ENCODE results near the gene LRRC32.
"Not testable (repeated sequence)": the region's sequence is repeated elsewhere in the genome, so short reads cannot be mapped to it uniquely, and the experiment has no call there.

LRRC32 gene

GRCh38 chr11:76629116-76629852 is 41.3 kb downstream of the LRRC32 start:
- no peak for DNase-seq (ENCODE audit: low spot score)

- no peak for DNase-seq (ENCODE audit: low spot score)
Measured at GRCh38 chr11:76628408-76628947, 42.1 kb downstream of the LRRC32 start.

DNA sequence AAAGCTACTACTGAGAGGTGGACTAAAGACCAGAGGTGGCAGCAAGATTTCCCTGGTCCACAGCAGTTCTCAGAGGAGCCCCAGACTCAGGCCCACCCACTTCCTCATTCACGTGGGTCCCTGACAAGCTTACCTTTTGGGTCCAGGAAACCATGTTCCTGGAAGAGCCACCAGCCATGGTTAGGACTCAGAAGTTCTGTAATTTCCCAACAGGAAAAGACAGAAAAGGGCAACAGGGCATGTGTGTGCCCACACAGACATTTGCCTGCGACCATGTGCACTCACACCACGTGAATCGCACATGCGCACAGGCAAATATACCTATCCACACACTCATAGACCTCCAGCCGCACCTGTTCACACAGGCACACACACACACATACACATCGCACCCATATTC is 42.9 kb downstream of the LRRC32 start:
- no peak for DNase-seq (ENCODE audit: low spot score)

- DNase-seq (ENCODE audit: low spot score) = peak; percentile 46
Measured at GRCh38 chr11:76626921-76627401, 43.6 kb downstream of the LRRC32 start.

DNA sequence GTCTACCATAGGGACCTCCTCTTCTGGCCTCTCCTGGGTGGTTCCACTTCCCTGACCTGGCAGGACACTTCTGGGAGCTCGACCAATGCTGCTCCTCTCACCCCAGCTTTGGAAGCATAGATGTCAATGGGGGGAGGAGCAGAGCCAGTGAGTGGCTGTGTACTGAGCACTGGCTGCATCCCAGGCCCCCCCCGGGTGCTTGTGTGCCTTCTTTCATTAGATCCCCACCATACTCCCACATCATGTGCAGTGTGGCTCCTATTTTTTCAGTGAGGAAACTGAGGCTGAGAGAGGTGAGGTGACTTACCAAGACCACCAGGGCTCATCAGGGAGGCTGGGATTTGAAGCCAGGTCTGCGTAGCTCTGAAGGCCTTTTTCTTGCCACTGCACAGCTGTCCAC is 44.3 kb downstream of the LRRC32 start:
- DNase-seq (ENCODE audit: low spot score) = no peak

DNA sequence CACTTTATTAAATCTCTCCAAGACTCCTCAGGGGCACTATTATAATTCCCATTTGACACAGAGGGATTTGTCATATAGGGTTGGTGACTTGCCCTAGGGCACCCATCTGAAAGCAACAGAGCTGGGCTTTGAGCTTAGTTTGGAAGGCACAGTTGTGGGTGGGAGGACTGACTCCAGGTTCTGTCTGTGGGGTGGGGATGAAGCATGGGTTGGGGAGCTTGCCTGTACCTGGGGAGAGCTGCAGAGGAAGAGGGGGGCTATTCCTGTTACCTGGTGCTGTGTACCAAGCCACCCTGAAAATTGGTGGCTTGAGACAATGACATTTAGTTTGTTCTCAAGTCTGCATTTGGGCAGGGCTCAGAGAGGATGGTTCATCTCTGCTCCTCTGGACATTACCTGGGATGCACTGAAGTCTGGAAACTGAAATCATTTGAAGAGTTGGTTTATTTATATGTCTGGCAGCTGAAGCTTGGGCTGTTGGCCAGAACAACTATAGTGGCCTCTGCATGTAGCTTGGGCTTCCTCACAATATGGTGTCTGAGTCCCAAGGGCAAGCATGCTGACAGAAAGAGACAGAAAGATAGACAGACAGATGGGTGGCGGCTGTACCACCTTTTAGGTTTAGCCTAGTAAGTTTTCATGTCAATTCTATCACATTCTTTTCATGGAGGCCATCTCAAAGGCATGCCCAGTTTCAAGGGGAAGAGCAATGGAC is 44.9 kb downstream of the LRRC32 start:
- DNase-seq (ENCODE audit: low spot score) = no peak

DNA sequence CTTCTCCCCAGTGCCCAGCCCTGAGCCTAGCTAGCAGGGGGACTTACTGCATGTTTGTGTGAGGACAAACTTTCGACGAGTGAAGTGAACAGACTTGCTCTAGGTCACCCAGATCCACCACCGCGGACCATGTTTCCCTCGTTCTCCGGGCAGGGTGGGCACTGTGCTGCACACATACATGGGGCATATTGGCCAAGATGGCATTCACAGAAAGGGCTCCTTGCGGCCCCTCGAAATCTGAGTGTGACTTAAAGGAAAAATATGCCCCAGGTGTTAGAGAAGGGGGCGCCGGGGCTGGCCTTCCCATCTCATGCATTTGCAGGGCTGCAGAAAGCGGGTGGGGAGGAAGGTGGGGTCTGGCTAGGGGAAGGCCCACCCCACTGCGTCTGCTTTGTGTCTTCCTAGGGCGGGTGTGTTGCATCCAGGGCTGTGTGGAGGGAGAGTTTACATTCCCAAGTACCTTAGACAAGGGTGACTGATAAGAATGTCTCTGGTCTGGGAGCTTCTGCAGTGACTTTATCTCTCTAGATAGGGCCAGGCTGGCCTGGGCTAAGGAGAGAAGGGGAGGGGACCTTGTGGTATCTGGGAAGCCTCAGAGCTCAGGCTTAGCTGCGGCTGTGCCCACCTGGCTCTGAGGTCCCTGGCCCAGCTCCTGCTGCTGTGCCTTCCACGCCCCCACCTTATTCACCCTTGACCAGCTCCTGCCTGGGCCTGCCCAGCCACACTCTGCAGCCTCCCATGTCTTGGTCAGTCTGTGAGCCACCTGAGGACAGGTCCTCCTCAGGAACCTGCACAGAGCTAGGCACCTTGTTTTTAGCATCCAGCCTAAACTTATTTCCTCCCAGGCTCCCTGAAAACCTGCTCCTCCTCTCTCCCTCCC is 45.8 kb downstream of the LRRC32 start:
- no peak for DNase-seq (ENCODE audit: low spot score)

- no peak for DNase-seq (ENCODE audit: low spot score)
Measured at GRCh38 chr11:76623884-76624419, 46.6 kb downstream of the LRRC32 start.

- DNase-seq (ENCODE audit: low spot score) = peak; percentile 58
Measured at GRCh38 chr11:76623171-76623883, 47.2 kb downstream of the LRRC32 start.

DNA sequence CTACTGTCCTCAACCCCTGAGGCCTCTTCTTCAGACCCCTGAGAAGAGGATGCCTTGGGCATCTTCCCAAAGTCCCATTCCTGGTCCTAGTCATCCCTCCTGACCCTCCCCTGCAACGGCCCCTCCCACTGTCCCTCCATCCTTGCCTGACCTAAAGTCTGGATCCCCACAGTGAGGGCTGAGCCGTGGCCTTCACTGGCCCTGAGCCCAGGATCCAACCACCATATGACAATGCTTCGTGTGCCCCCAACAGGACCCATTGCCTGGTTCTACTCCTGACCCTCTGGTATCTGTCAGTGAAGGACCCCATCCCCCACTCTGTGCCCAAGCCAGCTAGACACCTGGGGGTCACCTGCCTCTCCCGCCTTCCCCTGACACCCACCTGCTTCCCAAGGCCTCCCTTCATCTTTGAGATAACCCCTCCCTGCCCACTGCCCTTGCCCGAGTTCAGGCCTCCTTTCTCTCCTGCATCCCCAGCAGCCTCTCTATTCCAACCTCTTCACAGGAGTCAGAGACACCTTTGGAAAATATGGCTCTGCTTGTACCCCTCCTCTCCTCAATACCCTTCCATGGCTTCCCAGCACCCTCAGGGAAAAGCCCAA is 48.0 kb downstream of the LRRC32 start:
- DNase-seq (ENCODE audit: low spot score) = no peak

- DNase-seq (ENCODE audit: low spot score) = no peak
Measured at GRCh38 chr11:76621868-76622267, 48.7 kb downstream of the LRRC32 start.

- DNase-seq (ENCODE audit: low spot score) = no peak
Measured at GRCh38 chr11:76621466-76621865, 49.1 kb downstream of the LRRC32 start.

- peak; percentile 8 for DNase-seq (ENCODE audit: low spot score)
Measured at GRCh38 chr11:76620489-76620888, 50.1 kb downstream of the LRRC32 start.

- DNase-seq (ENCODE audit: low spot score) = not testable (repeated sequence)
Measured at GRCh38 chr11:76619801-76620200, 50.7 kb downstream of the LRRC32 start.

DNA sequence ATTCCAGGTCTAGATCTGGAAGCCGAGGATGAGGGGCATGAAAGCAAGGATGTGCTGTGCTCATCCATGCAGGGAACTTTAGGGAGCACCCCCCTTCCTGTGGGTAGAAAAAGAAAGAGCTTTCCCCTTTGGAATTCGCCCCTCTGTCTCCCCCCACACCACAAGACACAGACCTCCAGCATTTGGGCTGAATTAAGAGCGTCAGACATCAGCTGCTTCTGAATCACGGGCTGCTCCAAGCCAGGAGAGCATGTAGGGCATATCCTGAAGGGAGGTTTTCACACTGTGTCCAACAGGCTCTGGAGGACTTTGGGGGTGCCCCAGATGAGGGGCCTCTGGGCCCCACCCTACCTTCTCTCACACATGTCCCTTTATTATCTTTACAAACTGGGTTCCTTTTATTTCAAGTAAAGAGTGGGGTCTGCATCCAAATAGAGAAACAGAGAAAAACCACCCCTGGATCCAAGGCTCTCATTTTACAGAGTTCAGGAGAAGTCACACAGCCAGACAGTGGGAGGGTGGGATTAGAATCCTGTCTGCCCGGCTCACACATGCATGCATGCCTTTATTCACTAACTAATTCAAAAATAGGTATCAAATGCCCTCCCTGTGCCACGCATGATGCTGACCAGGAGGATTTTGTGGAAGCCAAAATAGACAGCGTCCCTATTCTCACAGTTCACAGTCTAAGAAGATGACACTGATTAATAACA is 52.8 kb downstream of the LRRC32 start:
- DNase-seq (ENCODE audit: low spot score) = peak; percentile 25

DNA sequence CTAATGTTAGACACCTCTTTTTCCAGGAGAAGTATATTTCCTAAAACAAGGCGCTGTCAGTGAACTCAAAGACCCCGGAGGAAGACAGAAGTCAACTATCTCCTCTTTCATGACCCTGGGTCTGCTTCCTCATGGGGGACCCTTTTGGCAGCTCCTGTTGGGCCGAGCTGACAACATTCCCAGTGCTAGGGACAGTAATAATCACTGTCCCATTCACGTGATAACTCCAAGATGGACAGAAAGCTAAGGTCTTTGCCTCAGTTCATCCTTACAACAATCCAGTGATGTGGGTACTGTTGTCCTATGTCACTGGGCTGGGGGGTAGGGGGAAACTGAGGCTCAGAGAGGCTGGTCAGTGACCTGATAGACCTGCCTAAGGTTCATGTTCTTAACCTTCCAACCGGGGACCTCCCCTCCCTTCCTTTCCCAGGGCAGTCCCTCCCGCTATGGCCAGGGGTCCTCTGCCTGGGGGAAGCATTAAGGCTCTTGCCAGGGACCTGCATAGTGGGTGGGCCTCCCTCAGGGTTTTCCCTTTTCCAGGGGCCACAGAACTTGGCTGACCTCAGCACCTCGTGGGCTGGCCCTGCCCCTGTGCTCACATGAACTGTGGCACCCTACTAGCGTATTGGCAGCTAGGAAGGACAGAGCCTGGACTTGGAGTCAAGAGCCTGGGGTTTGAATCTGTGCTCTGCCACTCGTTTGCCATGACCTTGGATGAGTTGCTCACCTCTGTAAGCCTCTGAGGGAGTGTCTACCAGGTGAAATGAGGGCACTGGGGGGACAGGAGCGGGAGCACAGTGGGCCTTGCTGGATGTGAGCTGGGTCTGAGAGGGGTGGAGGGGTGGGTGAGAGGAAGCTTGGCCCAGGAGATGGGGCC is 53.6 kb downstream of the LRRC32 start:
- DNase-seq (ENCODE audit: low spot score) = no peak

DNA sequence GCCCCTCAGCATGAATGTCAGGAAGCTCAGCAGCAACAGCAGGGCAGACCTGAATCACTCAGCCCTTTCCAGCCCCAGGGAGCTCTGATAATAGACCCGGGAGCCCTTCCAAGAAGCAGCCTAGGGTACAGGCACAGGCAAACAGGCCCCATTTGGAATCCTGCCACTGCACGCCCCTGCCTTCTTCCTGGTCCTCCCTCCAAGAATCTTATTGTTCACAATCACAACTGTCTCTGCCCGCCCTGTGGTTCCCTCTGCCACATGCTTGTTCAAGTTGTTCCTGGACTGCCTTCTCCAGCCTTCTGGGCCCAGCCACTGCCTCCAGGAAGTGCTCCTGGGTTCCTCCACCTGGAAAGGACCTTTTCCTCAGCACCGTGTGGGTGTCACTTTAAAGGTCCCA is 54.6 kb downstream of the LRRC32 start:
- DNase-seq (ENCODE audit: low spot score) = no peak

GRCh38 chr11:76614471-76615179 is 55.9 kb downstream of the LRRC32 start:
- no peak for DNase-seq (ENCODE audit: low spot score)

GRCh38 chr11:76613901-76614300 is 56.6 kb downstream of the LRRC32 start:
- no peak for DNase-seq (ENCODE audit: low spot score)

Data from kidney tubule cell (primary cell).